ACHN (cell line): ENCODE measurements around the gene IDE.
"Not testable (repeated sequence)": the region's sequence is repeated elsewhere in the genome, so short reads cannot be mapped to it uniquely, and the experiment has no call there.

Experiments used
- DNase-seq: peaks from one replicate; pipeline ENCODE4 v3.0.0-alpha.2; 2015
- in situ Hi-C: cut with HindIII; loops from 2 replicates; pipeline ENCODE4 v1.10.0; 2017; ENCODE audit warnings: low sequenced_read_pairs, low pct_ligation_motif_present, low pct_unique_long_range_greater_than_20kb

Gene IDE

GRCh38 chr10:92404612-92405418 lies 169.1 kb downstream of the IDE start:
- in situ Hi-C loops: loop anchor here (25.0 kb wide), 1 partner anchor 318 kb away; no protein-coding TSS in a partner anchor
- DNase-seq: no peak

- in situ Hi-C loops: loop anchor here (25.0 kb wide), 1 partner anchor 315 kb away; no protein-coding TSS in a partner anchor
Measured at GRCh38 chr10:92402234-92402633, 171.7 kb downstream of the IDE start.

More at GRCh38 chr10:92402234-92402633, 171.7 kb downstream of the IDE start:
- DNase-seq: not testable (repeated sequence)
